HepG2 (cell line): ENCODE results near the gene OR7D2. TPM values are rescaled to one million over a fixed set of nuclear protein-coding genes. Genes with fewer than 3 reads are reported as not detected.

Experiments
- ATF7 ChIP-seq, 2 experiments: fragments of 450-650 bp in 1 of 2; sonication (generic) in 1 of 2; formaldehyde crosslinking in 1 of 2; IDR thresholded peaks; 2 replicates each; pipeline versions ENCODE4 v1.4.0 to v1.6.1; 2016 to 2020; ENCODE audit warnings: antibody characterized with exemption in 1 of 2, mild to moderate bottlenecking in 1 of 2, missing genetic modification reagents in 1 of 2
- CEBPB ChIP-seq: IDR thresholded peaks from 2 replicates; pipeline ENCODE4 v1.6.1; 2011; ENCODE audit warnings: low read depth, low read length, improper control_type of control experiment, borderline replicate concordance
- E2F5 ChIP-seq: sonication (generic); formaldehyde crosslinking; conservative IDR thresholded peaks from 2 replicates; pipeline ENCODE4 v1.4.0; 2020; ENCODE audit warnings: missing genetic modification reagents
- HOXA5 ChIP-seq: sonication (generic); formaldehyde crosslinking; IDR thresholded peaks from 2 replicates; pipeline ENCODE4 v1.4.0; 2020; ENCODE audit warnings: missing genetic modification reagents
- MNT ChIP-seq: fragments of 450-650 bp; IDR thresholded peaks from 2 replicates; pipeline ENCODE4 v1.6.1; 2016
- NFAT5 ChIP-seq: sonication (generic); formaldehyde crosslinking; IDR thresholded peaks from 2 replicates; pipeline ENCODE4 v1.4.0; 2020; ENCODE audit warnings: missing genetic modification reagents
- POLR2A ChIP-seq, 2 experiments: IDR thresholded peaks; 2 replicates each; pipeline ENCODE4 v1.6.1; 2011; ENCODE audit warnings: low read depth in 2 of 2, low read length in 2 of 2, mild to moderate bottlenecking in 1 of 2, moderate library complexity in 1 of 2; ENCODE audit not compliant: insufficient read depth in 1 of 2
- PPARG ChIP-seq: conservative IDR thresholded peaks from 2 replicates; pipeline ENCODE4 v1.6.1; 2016; ENCODE audit warnings: missing biosample characterization, missing genetic modification reagents
- TCF12 ChIP-seq, 2 experiments: fragments of 450-650 bp in 1 of 2; sonication (generic) in 1 of 2; formaldehyde crosslinking in 1 of 2; IDR thresholded peaks; 2 replicates each; pipeline versions ENCODE4 v1.6.1 to v1.8.0; 2017 to 2022; ENCODE audit warnings: antibody characterized with exemption in 1 of 2, mild to moderate bottlenecking in 1 of 2, missing genetic modification reagents in 1 of 2, moderate library complexity in 1 of 2
- USF2 ChIP-seq, 2 experiments: sonication (generic) in 1 of 2; formaldehyde crosslinking in 1 of 2; IDR thresholded peaks; 2 replicates each; pipeline versions ENCODE4 v1.5.1 to v1.6.1; 2011 to 2020; ENCODE audit warnings: borderline replicate concordance in 1 of 2, low read depth in 1 of 2, low read length in 1 of 2, mild to moderate bottlenecking in 1 of 2, missing genetic modification reagents in 1 of 2, moderate library complexity in 1 of 2
- ZBTB46 ChIP-seq: sonication (generic); formaldehyde crosslinking; IDR thresholded peaks from 2 replicates; pipeline ENCODE4 v1.4.0; 2020; ENCODE audit warnings: mild to moderate bottlenecking, missing genetic modification reagents, borderline replicate concordance
- ZC3H4 ChIP-seq: sonication (generic); formaldehyde crosslinking; IDR thresholded peaks from 2 replicates; pipeline ENCODE4 v1.4.0; 2020; ENCODE audit warnings: missing genetic modification reagents, borderline replicate concordance
- ZNF503 ChIP-seq: sonication (generic); formaldehyde crosslinking; IDR thresholded peaks from 2 replicates; pipeline ENCODE4 v1.4.0; 2020; ENCODE audit warnings: missing genetic modification reagents
- ZSCAN25 ChIP-seq: sonication (generic); formaldehyde crosslinking; IDR thresholded peaks from 2 replicates; pipeline ENCODE4 v1.8.0; 2022; ENCODE audit warnings: mild to moderate bottlenecking, missing genetic modification reagents
- polyA plus RNA-seq, 8 experiments: library from polyadenylated mRNA; depleted of rRNA in 3 of 8; stranded (reverse) in 7 of 8; unstranded in 1 of 8; fragments of >200 nt; fragmentation: Illumina TruSeq in 4 of 8; extraction: Trizol in 4 of 8; gene quantifications; 2 replicates each; pipeline versions ENCODE4 v1.2.1 to v1.2.3, GENCODE V29; 2011 to 2016; ENCODE audit warnings: low read depth in 4 of 8, missing spikeins in 1 of 8, mixed read lengths in 1 of 8; ENCODE audit not compliant: insufficient read depth in 1 of 8
- total RNA-seq, 5 experiments: library from RNA; depleted of rRNA; stranded (reverse); fragments of >200 nt; fragmentation: Illumina TruSeq; extraction: Trizol; gene quantifications; 2 replicates each; pipeline ENCODE4 v1.2.3, GENCODE V29; 2016; ENCODE audit warnings: low read depth in 1 of 5

OR7D2 gene
- total and polyA plus RNA-seq, 2 of the 13 experiments (the other 11 are each of a cell fraction or from before 2014, with no cell fraction given): 0.07 TPM; not detected in 1

GRCh38 chr19:9139609-9140158 lies 39.1 kb upstream of the OR7D2 start (continued):
- TF ChIP-seq USF2 (IDR thresholded peaks at IDR 0.05; ENCODE audit: low read depth, low read length) (no peak), USF2 (CRISPR knock-in tag; IDR thresholded peaks at IDR 0.05; ENCODE audit: borderline replicate concordance) (0 out of 2 replicates have a peak, but pooled peaks have one; percentile 1), MNT (0 out of 2 replicates have a peak, but pooled peaks have one; percentile 5), E2F5 (no peak), NFAT5 (CRISPR knock-in tag) (no peak), CEBPB (no peak), ZSCAN25 (CRISPR knock-in tag) (no peak), ZBTB46 (CRISPR knock-in tag) (no peak), ZNF503 (CRISPR knock-in tag) (no peak), ZC3H4 (no peak), HOXA5 (CRISPR knock-in tag) (no peak), POLR2A (IDR thresholded peaks at IDR 0.05; ENCODE audit: insufficient read depth in 1 of 2, low read depth in 2 of 2, low read length in 2 of 2) (no peak), ATF7 (IDR thresholded peaks at IDR 0.05) (peak; percentile 97), ATF7 (CRISPR knock-in tag; IDR thresholded peaks at IDR 0.05) (no peak), TCF12 (IDR thresholded peaks at IDR 0.05) (no peak), TCF12 (CRISPR knock-in tag; IDR thresholded peaks at IDR 0.05) (no peak), PPARG (no peak)
